ENCODE data around the gene SLC7A6. TPM values are rescaled to one million over a fixed set of nuclear protein-coding genes. Genes with fewer than 3 reads are reported as not detected.

SLC7A6 gene
- total RNA-seq, 1 experiment from 2014 or later, result 28.5 TPM

GRCh38 chr16:68257906-68258800 is 6.2 kb upstream of the SLC7A6 start:
- ChIA-PET CTCF (interaction anchor here (0.5 kb wide), 1 partner anchor 365 kb away, joined by 3 read pairs; the partner anchor contains the start of gene PSKH1), POLR2A (interaction anchor here (0.5 kb wide), 1 partner anchor 21 kb away, joined by 4 read pairs; no protein-coding TSS in a partner anchor), RAD21 (ENCODE audit: low non-redundant PET in 1 of 2, low total read pairs in 2 of 2, uncharacterized antibody in 2 of 2, unreplicated experiment in 2 of 2) (no interaction called here)
- H3K4me3 ChIP-seq (replicated peaks in 1 of 2; ENCODE audit: low read depth in 1 of 2, low read length in 2 of 2), result no peak overlapping the region
- no TSS peak for BruUV-seq (replicated peaks)
- H3K36me3 ChIP-seq (ENCODE audit: control insufficient read depth in 1 of 2, insufficient read depth in 2 of 2, low read length in 2 of 2), result peaks cover 0 to 2% of the 10 kb centered on the region in 2 experiments; a peak in 2 of 4 replicates
- no peak overlapping the region for H3K4me2 ChIP-seq (ENCODE audit: low read length)
- H3K9me3 ChIP-seq (ENCODE audit: control insufficient read depth in 1 of 2, insufficient read depth in 1 of 2, low read depth in 1 of 2, low read length in 2 of 2), result no peaks in the 10 kb centered on the region
- H2AFZ ChIP-seq (ENCODE audit: low read depth, low read length, poor library complexity, severe bottlenecking), result no peak overlapping the region
- no peaks in the 10 kb centered on the region for H3K27me3 ChIP-seq (ENCODE audit: insufficient read depth, low read length)
- H3K9ac ChIP-seq (ENCODE audit: low read length), result no peak overlapping the region
- TF ChIP-seq, protein P1, sequence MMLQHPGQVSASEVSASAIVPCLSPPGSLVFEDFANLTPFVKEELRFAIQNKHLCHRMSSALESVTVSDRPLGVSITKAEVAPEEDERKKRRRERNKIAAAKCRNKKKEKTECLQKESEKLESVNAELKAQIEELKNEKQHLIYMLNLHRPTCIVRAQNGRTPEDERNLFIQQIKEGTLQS (IDR thresholded peaks at IDR 0.05), result no peak
- TF ChIP-seq POLR2A (IDR thresholded peaks at IDR 0.05; ENCODE audit: borderline replicate concordance, extremely low read depth, insufficient read depth, insufficient read length) (no peak), FOSL1 (IDR thresholded peaks at IDR 0.05; ENCODE audit: low read depth) (no peak), ZFX (IDR thresholded peaks at IDR 0.05) (no peak), CTCF (IDR thresholded peaks at IDR 0.05 in 2 of 3, conservative IDR thresholded peaks at IDR 0.05 in 1 of 3; ENCODE audit: borderline replicate concordance in 1 of 3, insufficient read depth in 1 of 3, low read depth in 2 of 3, low read length in 2 of 3) (no peak), CBX3 (IDR thresholded peaks at IDR 0.05; ENCODE audit: low read depth) (no peak), CEBPB (IDR thresholded peaks at IDR 0.05; ENCODE audit: low read depth) (no peak), RAD21 (IDR thresholded peaks at IDR 0.05; ENCODE audit: low read depth) (no peak), ZBTB33 (IDR thresholded peaks at IDR 0.05; ENCODE audit: extremely low read depth, insufficient replicate concordance, low read length) (no peak), ZNF274 (IDR thresholded peaks at IDR 0.05; ENCODE audit: low read depth, low read length) (no peak)
- TF ChIP-seq, protein P2, sequence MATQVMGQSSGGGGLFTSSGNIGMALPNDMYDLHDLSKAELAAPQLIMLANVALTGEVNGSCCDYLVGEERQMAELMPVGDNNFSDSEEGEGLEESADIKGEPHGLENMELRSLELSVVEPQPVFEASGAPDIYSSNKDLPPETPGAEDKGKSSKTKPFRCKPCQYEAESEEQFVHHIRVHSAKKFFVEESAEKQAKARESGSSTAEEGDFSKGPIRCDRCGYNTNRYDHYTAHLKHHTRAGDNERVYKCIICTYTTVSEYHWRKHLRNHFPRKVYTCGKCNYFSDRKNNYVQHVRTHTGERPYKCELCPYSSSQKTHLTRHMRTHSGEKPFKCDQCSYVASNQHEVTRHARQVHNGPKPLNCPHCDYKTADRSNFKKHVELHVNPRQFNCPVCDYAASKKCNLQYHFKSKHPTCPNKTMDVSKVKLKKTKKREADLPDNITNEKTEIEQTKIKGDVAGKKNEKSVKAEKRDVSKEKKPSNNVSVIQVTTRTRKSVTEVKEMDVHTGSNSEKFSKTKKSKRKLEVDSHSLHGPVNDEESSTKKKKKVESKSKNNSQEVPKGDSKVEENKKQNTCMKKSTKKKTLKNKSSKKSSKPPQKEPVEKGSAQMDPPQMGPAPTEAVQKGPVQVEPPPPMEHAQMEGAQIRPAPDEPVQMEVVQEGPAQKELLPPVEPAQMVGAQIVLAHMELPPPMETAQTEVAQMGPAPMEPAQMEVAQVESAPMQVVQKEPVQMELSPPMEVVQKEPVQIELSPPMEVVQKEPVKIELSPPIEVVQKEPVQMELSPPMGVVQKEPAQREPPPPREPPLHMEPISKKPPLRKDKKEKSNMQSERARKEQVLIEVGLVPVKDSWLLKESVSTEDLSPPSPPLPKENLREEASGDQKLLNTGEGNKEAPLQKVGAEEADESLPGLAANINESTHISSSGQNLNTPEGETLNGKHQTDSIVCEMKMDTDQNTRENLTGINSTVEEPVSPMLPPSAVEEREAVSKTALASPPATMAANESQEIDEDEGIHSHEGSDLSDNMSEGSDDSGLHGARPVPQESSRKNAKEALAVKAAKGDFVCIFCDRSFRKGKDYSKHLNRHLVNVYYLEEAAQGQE (IDR thresholded peaks at IDR 0.05; ENCODE audit: low read depth), result no peak
- H4K20me1 ChIP-seq (ENCODE audit: insufficient read depth), result no peaks in the 10 kb centered on the region
- peaks cover 1 to 12% of the 10 kb centered on the region in 2 experiments; a peak in 3 of 4 replicates for H3K4me1 ChIP-seq (ENCODE audit: control insufficient read depth in 1 of 2, insufficient read depth in 2 of 2, low read length in 2 of 2)
- H3K9me2 ChIP-seq (ENCODE audit: insufficient read depth), result no peaks in the 10 kb centered on the region
- H3K79me2 ChIP-seq (ENCODE audit: insufficient read depth, low read length), result no peaks in the 10 kb centered on the region
- intact Hi-C loops (cut with micrococcal nuclease), result no loop called here
- DNase-seq (ENCODE audit: low read depth, low spot score) (no peak), ATAC-seq (no peak)
- H3K27ac ChIP-seq (ENCODE audit: low read depth, low read length), result peak overlapping the region; percentile 1; the same call in 1 of the 2 replicates

Data from HCT116 (cell line).